ENCODE measurements around the gene ZNF438. TPM values are rescaled to one million over a fixed set of nuclear protein-coding genes. Genes with fewer than 3 reads are reported as not detected.

The ZNF438 gene
- total and polyA plus RNA-seq, 2 of the 4 experiments (the other 2 are of a cell fraction), result 1.8 to 2.9 TPM

DNA sequence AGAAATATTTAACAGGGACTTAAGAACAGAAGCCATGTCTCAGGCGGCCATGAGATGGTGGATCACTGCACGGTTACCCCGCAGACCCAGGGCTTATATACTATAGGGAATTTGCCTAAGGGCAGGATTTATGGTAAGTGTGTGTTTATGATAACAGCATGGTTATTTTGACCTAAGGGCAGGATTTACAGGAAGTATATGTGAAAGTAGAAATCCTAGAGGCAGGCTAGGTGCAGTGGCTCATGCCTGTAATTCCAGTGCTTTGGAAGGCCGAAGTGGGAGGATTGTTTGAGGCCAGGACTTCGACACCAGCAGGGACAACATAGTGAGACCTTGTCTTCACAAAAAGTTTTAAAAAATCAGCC, 43.0 kb upstream of the ZNF438 start (continued):
- TF ChIP-seq MAZ (IDR thresholded peaks at IDR 0.05; ENCODE audit: borderline replicate concordance, low read depth, low read length) (no peak), FOS (IDR thresholded peaks at IDR 0.05; ENCODE audit: low read depth, low read length) (no peak)

DNA sequence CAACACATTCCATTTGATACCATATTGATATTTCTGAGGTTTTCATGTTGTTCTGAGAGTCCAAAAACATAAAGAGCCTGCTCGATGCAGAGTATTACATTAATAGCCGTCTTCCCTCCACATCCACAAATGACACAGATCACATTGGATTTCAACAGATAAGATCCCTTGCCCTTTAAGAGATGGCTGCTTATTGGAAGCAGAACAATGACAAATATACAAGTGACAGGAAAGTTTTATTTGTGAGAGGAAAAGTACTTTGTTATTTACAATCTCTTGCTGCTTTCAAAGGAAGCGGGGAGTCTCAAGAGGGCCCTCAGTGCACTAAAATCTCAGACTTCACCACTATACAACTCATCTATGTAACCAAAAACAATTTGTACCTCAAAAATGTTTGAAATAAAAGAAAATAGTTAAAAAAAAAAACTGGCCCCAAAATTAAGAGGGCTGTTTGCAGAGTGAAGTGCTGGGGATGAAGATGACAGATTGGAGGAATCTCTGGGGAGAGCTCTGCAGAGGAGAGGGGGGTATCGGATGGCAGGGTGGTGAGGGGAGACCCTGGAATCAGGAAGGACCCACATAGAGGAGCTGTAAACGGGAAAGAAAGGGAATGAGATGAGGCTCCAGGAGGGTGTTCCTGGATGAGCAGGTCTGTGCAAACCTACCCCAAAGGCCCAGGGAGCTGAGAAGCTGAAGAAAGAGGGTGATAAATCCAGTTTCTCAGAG, 42.5 kb upstream of the ZNF438 start:
- H4K8ac ChIP-seq (ENCODE audit: low read depth in 2 of 2, low read length in 2 of 2), result peak overlapping the region; percentile 68 to 78
- ATAC-seq (ENCODE audit: low read depth) (no peak), DNase-seq (no peak)
- H2BK5ac ChIP-seq (ENCODE audit: low read depth, low read length, poor library complexity, severe bottlenecking), result peak overlapping the region; percentile 79
- no peak overlapping the region for H3K56ac ChIP-seq (ENCODE audit: extremely low read depth, insufficient read depth, low read length)
- peaks cover 6% of the 10 kb centered on the region for H3K9me1 ChIP-seq (ENCODE audit: insufficient read depth, low read length)
- in situ Hi-C loops (cut with MboI; ENCODE audit: low sequenced_read_pairs) (no loop called here), intact Hi-C loops (cut with micrococcal nuclease) (loop anchor here (5.0 kb wide), 1 partner anchor 188 kb away; no protein-coding TSS in a partner anchor), dilution Hi-C loops (cut with HindIII; ENCODE audit: low sequenced_read_pairs, unreplicated experiment) (no loop called here)
- peak overlapping the region; percentile 10 for H2AK9ac ChIP-seq (replicated peaks; ENCODE audit: low read depth, low read length, poor library complexity)
- H4K91ac ChIP-seq (ENCODE audit: insufficient read depth, low read depth, low read length), result peak overlapping the region; percentile 83
- no peaks in the 10 kb centered on the region for H3K36me3 ChIP-seq (ENCODE audit: control insufficient read depth, insufficient read depth, low read length)
- peak overlapping the region; percentile 85; the same call in 1 of the 2 replicates for H2AK5ac ChIP-seq (ENCODE audit: low read depth, low read length)
- no peaks in the 10 kb centered on the region for H4K20me1 ChIP-seq (ENCODE audit: insufficient read depth, low read length)
- H2BK20ac ChIP-seq (ENCODE audit: low read depth, low read length), result peak overlapping the region; percentile 95
- ChIA-PET POLR2A (ENCODE audit: unreplicated experiment) (interaction anchor here (0.6 kb wide), 1 partner anchor 59 kb away, joined by 3 read pairs; no protein-coding TSS in a partner anchor), CTCF (interaction anchor here (0.6 to 1.0 kb wide), 2 partner anchors 77 to 322 kb away, joined by 3 read pairs; no protein-coding TSS in a partner anchor)
- H3K4me3 ChIP-seq (ENCODE audit: insufficient read depth, low read depth, low read length), result no peak overlapping the region
- peak overlapping the region; percentile 72 for H2BK120ac ChIP-seq (ENCODE audit: low read depth, low read length)
- peak overlapping the region; percentile 38; the same call in 1 of the 2 replicates for H3K18ac ChIP-seq (ENCODE audit: low read depth, low read length)
- WGBS, 2 experiments (ENCODE audit: extremely low coverage in 2 of 2, insufficient read length in 1 of 2), result 83% methylated on average over 1 of the region's 5 CpGs; no CpG with 5 or more reads in 1 of the 2 experiments
- no peaks in the 10 kb centered on the region for H3K9me3 ChIP-seq (ENCODE audit: control insufficient read depth, insufficient read depth, low read length)
- peak overlapping the region; percentile 87 for H3K4ac ChIP-seq (ENCODE audit: low read depth, low read length)
- peak overlapping the region; percentile 67 for H3K14ac ChIP-seq (replicated peaks; ENCODE audit: low read depth, low read length)
- H2AFZ ChIP-seq (replicated peaks; ENCODE audit: low read length, poor library complexity), result no peak overlapping the region
- H3K4me2 ChIP-seq (ENCODE audit: low read depth, low read length), result no peak overlapping the region
- H2BK15ac ChIP-seq (ENCODE audit: low read depth, low read length), result peak overlapping the region; percentile 91
- H3K27ac ChIP-seq (ENCODE audit: insufficient read depth, low read length), result peak overlapping the region; percentile 44
- no TSS peak for BruUV-seq (replicated peaks)
- no peaks in the 10 kb centered on the region for H3K27me3 ChIP-seq (ENCODE audit: control insufficient read depth, insufficient read depth, low read length)
- H3K79me1 ChIP-seq (ENCODE audit: low read depth in 1 of 2, low read length in 2 of 2), result no peaks in the 10 kb centered on the region
- H4K5ac ChIP-seq (ENCODE audit: low read depth, low read length), result peak overlapping the region; percentile 86
- no peak overlapping the region; the same call in 1 of the 2 replicates for H3K9ac ChIP-seq (ENCODE audit: low read depth, low read length)
- peak overlapping the region; percentile 48; the same call in 1 of the 2 replicates for H3K23ac ChIP-seq (ENCODE audit: low read depth, low read length)
- peaks cover 16% of the 10 kb centered on the region for H3K4me1 ChIP-seq (ENCODE audit: control insufficient read depth, insufficient read depth, low read length)
- TF ChIP-seq, protein P1, sequence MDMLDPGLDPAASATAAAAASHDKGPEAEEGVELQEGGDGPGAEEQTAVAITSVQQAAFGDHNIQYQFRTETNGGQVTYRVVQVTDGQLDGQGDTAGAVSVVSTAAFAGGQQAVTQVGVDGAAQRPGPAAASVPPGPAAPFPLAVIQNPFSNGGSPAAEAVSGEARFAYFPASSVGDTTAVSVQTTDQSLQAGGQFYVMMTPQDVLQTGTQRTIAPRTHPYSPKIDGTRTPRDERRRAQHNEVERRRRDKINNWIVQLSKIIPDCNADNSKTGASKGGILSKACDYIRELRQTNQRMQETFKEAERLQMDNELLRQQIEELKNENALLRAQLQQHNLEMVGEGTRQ (IDR thresholded peaks at IDR 0.05; ENCODE audit: low read depth, low read length), result no peak
- no peak for TF ChIP-seq RCOR1 (IDR thresholded peaks at IDR 0.05; ENCODE audit: insufficient replicate concordance, low read length)
- TF ChIP-seq RAD21 (IDR thresholded peaks at IDR 0.05; ENCODE audit: low read length), result no peak
- TF ChIP-seq NFE2L2 (IDR thresholded peaks at IDR 0.05; ENCODE audit: low read depth, low read length), result no peak
- TF ChIP-seq MXI1 (IDR thresholded peaks at IDR 0.05; ENCODE audit: borderline replicate concordance, low read depth, low read length), result no peak
- TF ChIP-seq, protein P2, sequence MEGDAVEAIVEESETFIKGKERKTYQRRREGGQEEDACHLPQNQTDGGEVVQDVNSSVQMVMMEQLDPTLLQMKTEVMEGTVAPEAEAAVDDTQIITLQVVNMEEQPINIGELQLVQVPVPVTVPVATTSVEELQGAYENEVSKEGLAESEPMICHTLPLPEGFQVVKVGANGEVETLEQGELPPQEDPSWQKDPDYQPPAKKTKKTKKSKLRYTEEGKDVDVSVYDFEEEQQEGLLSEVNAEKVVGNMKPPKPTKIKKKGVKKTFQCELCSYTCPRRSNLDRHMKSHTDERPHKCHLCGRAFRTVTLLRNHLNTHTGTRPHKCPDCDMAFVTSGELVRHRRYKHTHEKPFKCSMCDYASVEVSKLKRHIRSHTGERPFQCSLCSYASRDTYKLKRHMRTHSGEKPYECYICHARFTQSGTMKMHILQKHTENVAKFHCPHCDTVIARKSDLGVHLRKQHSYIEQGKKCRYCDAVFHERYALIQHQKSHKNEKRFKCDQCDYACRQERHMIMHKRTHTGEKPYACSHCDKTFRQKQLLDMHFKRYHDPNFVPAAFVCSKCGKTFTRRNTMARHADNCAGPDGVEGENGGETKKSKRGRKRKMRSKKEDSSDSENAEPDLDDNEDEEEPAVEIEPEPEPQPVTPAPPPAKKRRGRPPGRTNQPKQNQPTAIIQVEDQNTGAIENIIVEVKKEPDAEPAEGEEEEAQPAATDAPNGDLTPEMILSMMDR (conservative IDR thresholded peaks at IDR 0.05; ENCODE audit: low read depth, low read length), result no peak
- TF ChIP-seq SMC3 (IDR thresholded peaks at IDR 0.05; ENCODE audit: low read depth, low read length), result no peak
- TF ChIP-seq POLR2A (IDR thresholded peaks at IDR 0.05; ENCODE audit: low read depth, low read length), result no peak
- TF ChIP-seq CEBPB (IDR thresholded peaks at IDR 0.05; ENCODE audit: low read depth, low read length), result no peak
- TF ChIP-seq RFX5 (IDR thresholded peaks at IDR 0.05; ENCODE audit: low read depth, low read length), result no peak
- TF ChIP-seq MAFK (IDR thresholded peaks at IDR 0.05; ENCODE audit: low read depth, low read length), result no peak
- no peak for TF ChIP-seq BHLHE40 (IDR thresholded peaks at IDR 0.05; ENCODE audit: low read depth, low read length)
